HuH-7 (cell line): ENCODE data around the gene GRM7.

Experiments
- DNase-seq: peaks from one replicate; pipeline ENCODE4 v3.0.0; 2011; ENCODE audit warnings: low spot score

Gene GRM7

GRCh38 chr3:6971933-6972332 is 111.0 kb downstream of the GRM7 start:
- no peak for DNase-seq

DNA sequence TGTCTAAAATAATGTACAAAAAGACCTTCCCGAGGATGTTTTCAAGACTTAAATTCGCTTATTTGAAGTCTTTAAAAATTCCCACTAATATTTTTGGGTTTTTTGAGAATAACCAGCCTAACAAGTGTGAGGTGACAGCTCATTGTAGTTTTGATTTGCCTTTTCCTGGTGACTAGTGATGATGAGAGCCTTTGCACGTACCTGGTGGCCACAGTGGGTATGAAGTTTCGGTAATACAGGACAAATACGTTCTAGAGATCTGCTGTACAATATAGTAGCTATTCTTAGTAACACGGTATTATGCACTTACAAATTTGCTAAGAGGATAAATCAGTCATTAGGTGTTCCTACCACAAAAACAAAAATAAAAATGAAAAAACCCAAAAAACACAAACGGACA is 124.9 kb downstream of the GRM7 start:
- no peak for DNase-seq

- DNase-seq: no peak
Observed at GRCh38 chr3:6989608-6990291, 128.8 kb downstream of the GRM7 start.

GRCh38 chr3:6994081-6994668 is 133.3 kb downstream of the GRM7 start:
- peak; percentile 23 for DNase-seq

GRCh38 chr3:7000501-7000900 is 139.6 kb downstream of the GRM7 start:
- no peak for DNase-seq

- DNase-seq: no peak
Observed at GRCh38 chr3:7001370-7001769, 140.5 kb downstream of the GRM7 start.

DNA sequence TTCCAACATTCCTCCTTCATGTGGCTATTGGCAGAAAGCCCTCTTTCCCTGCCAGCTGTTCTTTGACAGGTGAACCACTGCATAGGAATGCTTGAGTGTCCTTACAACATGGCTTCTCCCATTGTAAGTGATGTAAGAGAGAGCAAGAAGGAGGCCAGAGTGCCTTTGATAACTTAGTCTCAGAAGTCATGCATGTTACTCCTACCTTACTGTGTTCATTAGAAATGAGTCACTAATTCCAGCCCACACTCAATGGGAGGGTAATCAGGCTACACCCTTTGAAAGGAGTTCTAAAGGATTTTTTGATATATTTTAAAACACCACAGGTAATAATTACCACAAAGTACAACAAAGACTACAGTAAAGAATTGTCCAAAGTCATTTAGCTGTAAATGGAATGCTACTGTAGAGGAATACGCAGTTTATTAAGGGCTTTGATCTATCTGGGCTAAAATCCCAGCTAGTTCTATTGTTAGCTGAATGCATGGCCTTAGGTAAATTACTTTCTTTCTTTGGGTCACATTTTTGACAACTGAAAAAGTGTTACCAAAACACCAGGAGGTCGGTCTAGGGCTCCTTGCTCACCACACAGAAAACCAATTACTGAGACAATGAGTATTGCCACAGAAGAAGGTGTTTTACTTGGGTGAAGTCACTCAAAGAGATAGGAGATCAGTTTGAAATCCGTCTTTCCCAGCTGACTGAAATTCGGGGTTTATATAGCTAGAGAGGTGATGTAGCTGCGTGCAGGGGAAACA is 154.9 kb downstream of the GRM7 start:
- DNase-seq: no peak

DNA sequence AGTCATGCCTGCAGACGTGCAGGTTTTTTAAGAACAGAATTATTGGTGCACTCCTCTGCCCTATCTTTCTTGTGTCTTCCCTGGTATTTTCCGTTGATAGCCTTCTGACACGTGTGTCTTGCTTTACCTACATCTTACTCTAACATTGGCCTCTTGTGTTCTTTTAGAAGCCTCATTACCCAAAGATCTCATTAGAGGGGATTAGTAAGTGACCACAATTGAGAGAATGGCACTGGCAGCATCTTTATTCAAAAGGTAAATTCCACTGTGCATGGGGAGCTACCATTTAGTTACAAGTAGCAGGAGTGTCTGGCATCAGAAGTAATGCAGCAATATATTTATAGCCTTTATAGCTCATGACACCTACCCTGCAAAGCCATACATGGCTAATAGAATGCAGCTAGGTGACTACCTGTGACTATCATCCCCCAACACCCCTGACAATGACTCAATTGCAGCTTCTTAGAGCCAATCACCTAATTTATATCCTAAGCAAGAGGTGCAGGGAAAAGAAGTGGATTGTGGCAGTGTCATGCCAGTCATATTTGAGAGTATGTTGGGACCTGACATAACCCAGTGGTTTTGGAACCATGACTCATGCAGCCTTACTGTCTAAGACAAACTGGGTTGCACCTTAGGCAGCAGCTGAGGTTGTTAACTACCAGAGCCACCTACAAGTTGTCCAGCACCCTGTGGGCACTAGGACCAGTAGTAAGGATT is 164.8 kb downstream of the GRM7 start:
- no peak for DNase-seq

GRCh38 chr3:7029562-7029961 is 168.6 kb downstream of the GRM7 start:
- DNase-seq: no peak

GRCh38 chr3:7038394-7038793 is 177.5 kb downstream of the GRM7 start:
- no peak for DNase-seq

- DNase-seq: no peak
Observed at GRCh38 chr3:7062714-7063113, 201.8 kb downstream of the GRM7 start.

GRCh38 chr3:7070461-7070860 is 209.5 kb downstream of the GRM7 start:
- DNase-seq: no peak

- DNase-seq: no peak
Observed at GRCh38 chr3:7074217-7074616, 213.3 kb downstream of the GRM7 start.

DNA sequence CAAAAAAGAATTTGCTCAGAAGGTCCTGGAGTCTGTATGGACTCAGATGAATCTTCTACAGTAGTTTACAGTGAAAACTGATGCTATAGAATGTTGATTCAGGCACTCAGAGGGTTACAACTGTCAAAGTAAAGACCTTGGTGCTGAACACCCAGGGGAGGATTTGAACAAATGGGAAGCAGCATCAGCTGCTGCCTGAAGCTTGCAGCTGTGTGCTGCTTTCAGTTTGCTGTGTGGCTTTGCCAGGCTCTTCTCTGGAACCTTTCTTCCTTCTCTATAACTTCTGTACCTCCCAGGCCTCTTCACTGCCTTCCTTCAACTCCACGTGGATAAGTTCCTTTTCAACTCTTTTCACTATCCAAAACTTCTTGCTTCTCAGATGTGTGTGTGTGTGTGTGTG is 214.2 kb downstream of the GRM7 start:
- DNase-seq: no peak

- no peak for DNase-seq
Observed at GRCh38 chr3:7075901-7076300, 215.0 kb downstream of the GRM7 start.

DNA sequence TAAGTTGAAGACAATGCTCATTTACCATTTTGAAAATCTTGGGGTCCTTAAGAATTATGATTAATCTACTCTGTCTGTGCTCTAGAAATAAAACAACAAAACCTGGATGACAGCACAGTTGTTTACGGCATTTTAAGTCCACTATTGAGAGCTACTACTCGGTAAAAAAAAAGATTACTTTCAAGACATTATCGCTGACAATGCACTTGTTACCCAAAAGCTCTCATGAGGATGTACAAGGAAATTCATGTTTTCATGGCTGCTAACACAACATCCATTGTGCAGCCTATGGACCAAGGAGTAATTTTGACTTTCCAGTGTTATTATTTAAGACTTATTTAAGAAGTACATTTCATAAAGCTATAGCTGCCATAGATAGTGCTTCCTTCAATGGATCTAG is 221.3 kb downstream of the GRM7 start:
- no peak for DNase-seq

GRCh38 chr3:7086417-7086816 is 225.5 kb downstream of the GRM7 start:
- DNase-seq: no peak

GRCh38 chr3:7095116-7095515 is 234.2 kb downstream of the GRM7 start:
- no peak for DNase-seq

DNA sequence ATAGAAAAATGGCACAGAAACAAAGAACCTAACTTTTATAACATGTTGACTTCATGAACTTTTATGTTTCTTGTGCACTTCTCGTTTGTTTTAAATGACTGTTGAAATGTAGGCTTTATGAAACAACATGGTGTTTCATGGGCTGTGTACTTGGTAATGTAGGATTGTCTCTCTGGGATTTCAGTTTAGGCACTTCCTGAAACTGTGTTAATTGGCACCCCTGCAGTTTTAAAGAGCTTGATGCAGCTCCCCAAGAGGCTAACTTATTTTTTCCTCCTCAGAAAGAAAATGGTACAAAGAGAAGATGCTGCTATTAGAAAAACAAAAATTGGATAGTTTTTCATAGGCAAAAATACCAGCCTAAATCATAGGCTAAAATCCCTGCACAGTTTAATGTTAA is 239.2 kb downstream of the GRM7 start:
- no peak for DNase-seq

GRCh38 chr3:7106635-7107034 is 245.7 kb downstream of the GRM7 start:
- DNase-seq: no peak

DNA sequence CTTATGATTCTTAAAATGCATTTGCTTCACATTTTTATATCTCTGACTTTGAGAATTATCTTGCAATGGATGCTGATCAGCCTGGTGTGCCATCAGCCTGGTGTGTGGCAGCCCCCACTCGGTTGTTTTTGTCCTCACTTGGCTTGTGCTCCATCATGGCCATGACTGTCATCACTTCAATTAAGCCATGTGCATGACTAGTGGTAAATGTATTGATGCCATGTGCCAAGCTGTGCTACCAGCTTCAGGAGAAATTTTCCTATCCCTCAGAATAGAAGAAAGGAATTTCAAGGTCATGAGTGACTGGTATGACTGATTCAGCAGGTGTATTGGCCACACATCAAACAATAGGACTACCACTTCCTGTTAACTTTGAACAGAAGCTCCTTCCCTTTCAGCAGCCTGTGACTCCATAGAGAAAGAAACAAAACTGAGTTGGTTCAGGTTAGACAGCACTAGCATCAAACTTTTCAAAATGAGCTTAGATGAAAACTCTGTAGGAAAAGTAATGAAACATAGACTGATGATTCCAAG is 251.7 kb downstream of the GRM7 start:
- no peak for DNase-seq

DNA sequence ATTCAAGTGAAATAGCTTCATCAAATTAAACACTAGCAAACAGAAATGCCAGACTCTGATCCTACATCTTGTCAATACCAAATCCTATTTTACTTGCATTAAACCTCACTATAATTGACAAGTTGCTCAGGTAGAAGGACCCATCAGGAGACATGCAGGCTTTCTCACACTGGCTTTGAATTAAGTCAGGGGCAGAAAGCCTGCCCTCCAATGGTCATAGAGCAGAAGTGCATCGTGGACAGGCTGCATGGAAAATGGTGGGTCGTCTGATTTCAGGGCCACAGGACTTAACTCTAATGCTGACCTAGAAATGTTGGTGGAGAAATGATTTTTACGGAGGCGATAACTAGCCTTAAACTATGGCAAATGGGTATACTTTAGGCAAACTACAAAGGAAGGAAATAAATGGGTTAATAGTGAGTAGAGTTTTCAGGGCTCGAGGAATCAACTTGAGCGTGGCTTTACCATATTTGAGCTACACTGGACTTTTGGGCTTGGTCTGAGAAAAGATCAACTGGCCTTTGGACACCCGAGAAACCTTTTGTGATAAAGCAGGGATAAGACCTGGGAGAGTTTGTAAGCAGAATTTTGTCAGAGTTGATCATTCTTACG is 283.9 kb downstream of the GRM7 start:
- peak; percentile 30 for DNase-seq
